Endothelial cell (in vitro differentiated cells): ENCODE measurements around the gene KCNIP3. TPM values are rescaled to one million over a fixed set of nuclear protein-coding genes. Genes with fewer than 3 reads are reported as not detected.

ENCODE experiments used
- total RNA-seq: library from RNA; stranded (reverse); fragmentation: NEBNext Ultra II Directional; extraction: Animal tissue kit (Norgen Biotek cat#: 25700); gene quantifications from one replicate; pipeline ENCODE4 v1.2.1, GENCODE V29; 2021; ENCODE audit not compliant: unreplicated experiment

KCNIP3 gene
- total RNA-seq, 1 donor from 2014 or later, result 0.26 TPM

Other genes starting within 250 kb of the KCNIP3 start
- gene MRPS5, start 175.5 kb upstream of the KCNIP3 start, total RNA-seq, result 47.5 TPM
- gene ZNF514, start 137.5 kb upstream of the KCNIP3 start, total RNA-seq, result 16.2 TPM
- gene ZNF2, start 131.5 kb upstream of the KCNIP3 start, total RNA-seq, result 5.3 TPM
- gene ZNF892, start 89.8 kb upstream of the KCNIP3 start, total RNA-seq, result 11.2 TPM
- 0.62 TPM for gene PROM2, start 22.9 kb upstream of the KCNIP3 start, total RNA-seq
- 34.0 TPM for gene FAHD2A, start 105.4 kb downstream of the KCNIP3 start, total RNA-seq
- 0.23 TPM for gene TRIM43B, start 187.4 kb downstream of the KCNIP3 start, total RNA-seq